Measurements from ENCODE around the gene CRK.

The CRK gene

GRCh38 chr17:1478418-1478817 is 22.4 kb upstream of the CRK start:
- no peak for DNase-seq (ENCODE audit: low read depth)
- no peak for TF ChIP-seq CTCF (IDR thresholded peaks at IDR 0.05; ENCODE audit: low read length, missing control alignments)
- H3K4me3 ChIP-seq (replicated peaks; ENCODE audit: low read depth, low read length): no peak overlapping the region

- TF ChIP-seq CTCF (IDR thresholded peaks at IDR 0.05; ENCODE audit: low read length, missing control alignments): no peak
- DNase-seq (ENCODE audit: low read depth): no peak
- no peak overlapping the region for H3K4me3 ChIP-seq (replicated peaks; ENCODE audit: low read depth, low read length)
Observed at GRCh38 chr17:1475321-1475854, 19.4 kb upstream of the CRK start.

- no peak for TF ChIP-seq CTCF (IDR thresholded peaks at IDR 0.05; ENCODE audit: low read length, missing control alignments)
- H3K4me3 ChIP-seq (replicated peaks; ENCODE audit: low read depth, low read length): no peak overlapping the region
- DNase-seq (ENCODE audit: low read depth): no peak
Observed at GRCh38 chr17:1474402-1475189, 18.6 kb upstream of the CRK start.

GRCh38 chr17:1473841-1474240 is 17.8 kb upstream of the CRK start:
- H3K4me3 ChIP-seq (replicated peaks; ENCODE audit: low read depth, low read length): no peak overlapping the region
- DNase-seq (ENCODE audit: low read depth): no peak
- TF ChIP-seq CTCF (IDR thresholded peaks at IDR 0.05; ENCODE audit: low read length, missing control alignments): no peak

GRCh38 chr17:1473170-1473569 is 17.1 kb upstream of the CRK start:
- DNase-seq (ENCODE audit: low read depth): no peak
- peak; percentile 1 for TF ChIP-seq CTCF (IDR thresholded peaks at IDR 0.05; ENCODE audit: low read length, missing control alignments)

GRCh38 chr17:1471911-1472821 is 16.1 kb upstream of the CRK start:
- no peak for TF ChIP-seq CTCF (IDR thresholded peaks at IDR 0.05; ENCODE audit: low read length, missing control alignments)
- no peak overlapping the region for H3K4me3 ChIP-seq (replicated peaks; ENCODE audit: low read depth, low read length)
- no peak for DNase-seq (ENCODE audit: low read depth)

More at GRCh38 chr17:1473170-1473569, 17.1 kb upstream of the CRK start:
- H3K4me3 ChIP-seq (replicated peaks; ENCODE audit: low read depth, low read length): no peak overlapping the region
